ENCODE data around the gene KNSTRN.
A peak's percentile ranks its signal among the peaks of the same experiment; 100 is the strongest.

GRCh38 chr15:40354408-40355171, 27.9 kb upstream of the KNSTRN start:
- TF ChIP-seq, protein P1, sequence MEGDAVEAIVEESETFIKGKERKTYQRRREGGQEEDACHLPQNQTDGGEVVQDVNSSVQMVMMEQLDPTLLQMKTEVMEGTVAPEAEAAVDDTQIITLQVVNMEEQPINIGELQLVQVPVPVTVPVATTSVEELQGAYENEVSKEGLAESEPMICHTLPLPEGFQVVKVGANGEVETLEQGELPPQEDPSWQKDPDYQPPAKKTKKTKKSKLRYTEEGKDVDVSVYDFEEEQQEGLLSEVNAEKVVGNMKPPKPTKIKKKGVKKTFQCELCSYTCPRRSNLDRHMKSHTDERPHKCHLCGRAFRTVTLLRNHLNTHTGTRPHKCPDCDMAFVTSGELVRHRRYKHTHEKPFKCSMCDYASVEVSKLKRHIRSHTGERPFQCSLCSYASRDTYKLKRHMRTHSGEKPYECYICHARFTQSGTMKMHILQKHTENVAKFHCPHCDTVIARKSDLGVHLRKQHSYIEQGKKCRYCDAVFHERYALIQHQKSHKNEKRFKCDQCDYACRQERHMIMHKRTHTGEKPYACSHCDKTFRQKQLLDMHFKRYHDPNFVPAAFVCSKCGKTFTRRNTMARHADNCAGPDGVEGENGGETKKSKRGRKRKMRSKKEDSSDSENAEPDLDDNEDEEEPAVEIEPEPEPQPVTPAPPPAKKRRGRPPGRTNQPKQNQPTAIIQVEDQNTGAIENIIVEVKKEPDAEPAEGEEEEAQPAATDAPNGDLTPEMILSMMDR (IDR thresholded peaks at IDR 0.05): peak; percentile 80
- no peak for TF ChIP-seq ZFX (IDR thresholded peaks at IDR 0.05; ENCODE audit: borderline replicate concordance)
